ENCODE data around the gene HEXIM1. TPM values are rescaled to one million over a fixed set of nuclear protein-coding genes. Genes with fewer than 3 reads are reported as not detected.
A peak's percentile ranks its signal among the peaks of the same experiment; 100 is the strongest.

The HEXIM1 gene
- total and polyA plus RNA-seq, 2 experiments from 2014 or later, result 9.2 to 10.9 TPM

DNA sequence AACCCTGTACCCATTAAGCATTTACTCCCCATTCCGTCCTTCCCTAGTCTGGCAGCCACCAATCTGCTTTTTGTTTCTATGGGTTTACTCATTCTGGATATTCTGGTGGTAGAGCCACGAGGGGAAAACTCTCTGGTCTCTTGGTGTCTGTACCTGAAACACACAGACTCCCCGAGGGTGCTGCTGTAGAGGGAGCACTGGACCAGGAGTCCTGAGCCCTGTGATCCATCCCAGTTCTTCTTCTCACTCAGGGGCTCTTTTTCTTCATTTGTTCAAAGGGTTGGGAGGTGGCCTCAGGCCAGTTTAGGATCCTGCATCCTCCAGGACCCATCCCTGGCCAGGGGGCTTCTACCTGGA, 27.5 kb downstream of the HEXIM1 start:
- H3K9me3 Mint-ChIP-seq, result no peaks in the 10 kb centered on the region
- Histone ChIP-seq H3K4me1 (ENCODE audit: insufficient read depth) (peaks cover 28% of the 10 kb centered on the region), H3K4me2 (no peak overlapping the region), H3K9me2 (ENCODE audit: insufficient read depth) (no peaks in the 10 kb centered on the region), H3K4me3 (no peak overlapping the region), H3F3A (replicated peaks; ENCODE audit: low read depth) (0 out of 2 replicates have a peak, but pooled peaks cover 7% of the 10 kb centered on the region), H3K79me2 (replicated peaks; ENCODE audit: insufficient read depth) (no peaks in the 10 kb centered on the region), H3K27ac (ENCODE audit: low read depth) (no peak overlapping the region), H3K27me3 (ENCODE audit: insufficient read depth) (no peaks in the 10 kb centered on the region), H3K36me3 (ENCODE audit: insufficient read depth) (no peaks in the 10 kb centered on the region), H4K20me1 (replicated peaks; ENCODE audit: insufficient read depth) (no peaks in the 10 kb centered on the region), H2AFZ (0 out of 2 replicates have a peak overlapping the region, but pooled peaks have one; percentile 32)
- H3K36me3 Mint-ChIP-seq (ENCODE audit: low read depth), result 0 out of 3 replicates have a peak, but pooled peaks cover 2% of the 10 kb centered on the region
- no peak overlapping the region for H3K4me3 Mint-ChIP-seq
- ATAC-seq, result no peak
- no peak for DNase-seq (ENCODE audit: low spot score)
- no peak overlapping the region for H3K27ac Mint-ChIP-seq
- H3K27me3 Mint-ChIP-seq (ENCODE audit: insufficient read depth, low read depth, poor library complexity), result peaks cover 22% of the 10 kb centered on the region
- H3K4me1 Mint-ChIP-seq, result peaks cover 26% of the 10 kb centered on the region
- TF ChIP-seq CREB1 (CRISPR knock-in tag; IDR thresholded peaks at IDR 0.05; ENCODE audit: low read depth) (no peak), CTCF (conservative IDR thresholded peaks at IDR 0.05; ENCODE audit: low read depth in 2 of 2) (no peak), ZNF114 (CRISPR knock-in tag; IDR thresholded peaks at IDR 0.05) (no peak), JUNB (IDR thresholded peaks at IDR 0.05; ENCODE audit: unreplicated experiment) (no peak), ZNF331 (CRISPR knock-in tag; IDR thresholded peaks at IDR 0.05; ENCODE audit: low read depth) (no peak), REST (IDR thresholded peaks at IDR 0.05; ENCODE audit: unreplicated experiment) (no peak), EZH2phosphoT487 (IDR thresholded peaks at IDR 0.05; ENCODE audit: unreplicated experiment) (no peak), STAT1 (IDR thresholded peaks at IDR 0.05; ENCODE audit: unreplicated experiment) (no peak), POLR2AphosphoS5 (IDR thresholded peaks at IDR 0.05; ENCODE audit: low read depth) (no peak), NANOG (IDR thresholded peaks at IDR 0.05; ENCODE audit: borderline replicate concordance) (no peak), EZH2 (IDR thresholded peaks at IDR 0.05; ENCODE audit: low read depth, unreplicated experiment) (no peak), ZNF462 (CRISPR knock-in tag; IDR thresholded peaks at IDR 0.05) (no peak)
- TF ChIP-seq, protein P1, sequence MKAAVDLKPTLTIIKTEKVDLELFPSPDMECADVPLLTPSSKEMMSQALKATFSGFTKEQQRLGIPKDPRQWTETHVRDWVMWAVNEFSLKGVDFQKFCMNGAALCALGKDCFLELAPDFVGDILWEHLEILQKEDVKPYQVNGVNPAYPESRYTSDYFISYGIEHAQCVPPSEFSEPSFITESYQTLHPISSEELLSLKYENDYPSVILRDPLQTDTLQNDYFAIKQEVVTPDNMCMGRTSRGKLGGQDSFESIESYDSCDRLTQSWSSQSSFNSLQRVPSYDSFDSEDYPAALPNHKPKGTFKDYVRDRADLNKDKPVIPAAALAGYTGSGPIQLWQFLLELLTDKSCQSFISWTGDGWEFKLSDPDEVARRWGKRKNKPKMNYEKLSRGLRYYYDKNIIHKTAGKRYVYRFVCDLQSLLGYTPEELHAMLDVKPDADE (IDR thresholded peaks at IDR 0.05), result no peak
